Activated CD8-positive, alpha-beta memory T cell treated with anti-CD3 and anti-CD28 coated beads, Interleukin-2, amount 10 ng/mL, durations not matched to agents 7 days and 5 days (primary cell): ENCODE results near the gene NR2F2. TPM values are rescaled to one million over a fixed set of nuclear protein-coding genes. Genes with fewer than 3 reads are reported as not detected.

Source experiments
- ATAC-seq: fragments of 150-1000 bp; cut with Tn5 transposase; one replicate; pipeline ENCODE4 v1.10.0; 2021; ENCODE audit warnings: moderate library complexity
- CTCF ChIA-PET: fragments of 350-600 bp; sonication (Branson Sonifier 250); formaldehyde crosslinking; loops from one replicate; lab custom pipeline; 2021; ENCODE audit warnings: antibody characterized with exemption; lab: Charles Lee
- DNase-seq: peaks from one replicate; pipeline ENCODE4 v3.0.0-alpha.2; 2020
- H3K27ac Mint-ChIP-seq: one replicate; pipeline ENCODE4 v1.8.0; 2021; ENCODE audit warnings: mild to moderate bottlenecking, mixed read lengths
- H3K27me3 Mint-ChIP-seq: one replicate; pipeline ENCODE4 v1.8.0; 2021; ENCODE audit warnings: mixed read lengths
- H3K36me3 Mint-ChIP-seq: one replicate; pipeline ENCODE4 v1.8.0; 2021; ENCODE audit warnings: mild to moderate bottlenecking, mixed read lengths
- H3K4me1 Mint-ChIP-seq: one replicate; pipeline ENCODE4 v1.8.0; 2021; ENCODE audit warnings: mixed read lengths
- H3K4me3 Mint-ChIP-seq: one replicate; pipeline ENCODE4 v1.8.0; 2021; ENCODE audit warnings: mild to moderate bottlenecking, moderate library complexity, mixed read lengths
- H3K9me3 Mint-ChIP-seq: one replicate; pipeline ENCODE4 v1.8.0; 2022; ENCODE audit warnings: low read depth, mixed read lengths
- total RNA-seq, 2 experiments: library from RNA; stranded (reverse); gene quantifications; one replicate each; pipeline ENCODE4 v1.2.3, GENCODE V29; 2021

NR2F2 gene
- total RNA-seq, 2 experiments from 2014 or later: not detected

DNA sequence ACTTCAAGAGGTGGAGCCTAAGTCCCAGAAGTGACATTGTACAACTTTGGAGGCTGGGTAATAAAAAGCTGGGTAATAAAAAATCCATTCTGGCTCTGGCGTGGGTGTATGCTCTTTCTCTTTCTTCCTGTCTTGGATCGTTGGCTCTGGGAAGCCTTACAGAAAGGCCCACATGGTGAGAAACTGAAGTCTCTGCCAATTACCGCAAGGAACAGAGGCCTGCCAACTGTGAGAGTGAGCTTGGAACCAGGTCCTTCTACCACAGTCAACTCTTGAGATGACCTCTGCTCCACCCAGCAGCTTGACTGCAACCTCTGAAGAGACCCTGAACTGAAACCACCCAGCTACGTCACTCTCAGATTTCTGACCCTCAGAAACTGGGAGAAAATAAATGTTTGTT lies 51.0 kb downstream of the NR2F2 start:
- CTCF ChIA-PET: no interaction called here
- ATAC-seq: no peak
- Mint-ChIP-seq H3K27me3 (no peaks in the 10 kb centered on the region), H3K36me3 (no peaks in the 10 kb centered on the region), H3K27ac (no peak overlapping the region), H3K9me3 (no peaks in the 10 kb centered on the region), H3K4me3 (no peak overlapping the region), H3K4me1 (no peaks in the 10 kb centered on the region)
- no peak for DNase-seq

DNA sequence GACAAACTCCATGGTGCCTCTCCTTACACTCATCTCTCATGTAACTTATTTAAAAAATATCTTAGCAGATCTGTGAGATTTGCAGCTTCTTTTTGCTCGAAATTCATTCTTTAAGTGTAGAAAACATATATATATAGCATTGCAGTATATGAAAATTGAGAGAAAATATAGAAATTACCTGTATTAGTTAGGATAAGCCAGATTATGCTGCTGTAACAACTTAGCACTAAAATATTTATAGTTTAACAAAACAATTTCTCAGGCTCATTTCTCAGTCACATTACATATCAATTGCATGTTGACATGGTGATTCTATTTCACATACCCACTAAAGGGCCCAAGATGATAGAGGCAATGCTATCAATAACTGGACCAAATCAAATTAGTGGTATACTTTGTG lies 54.7 kb downstream of the NR2F2 start:
- CTCF ChIA-PET: no interaction called here
- H3K4me3 Mint-ChIP-seq: no peak overlapping the region
- no peaks in the 10 kb centered on the region for H3K4me1 Mint-ChIP-seq
- ATAC-seq: no peak
- no peaks in the 10 kb centered on the region for H3K36me3 Mint-ChIP-seq
- no peaks in the 10 kb centered on the region for H3K9me3 Mint-ChIP-seq
- no peak overlapping the region for H3K27ac Mint-ChIP-seq
- no peaks in the 10 kb centered on the region for H3K27me3 Mint-ChIP-seq
- DNase-seq: no peak

DNA sequence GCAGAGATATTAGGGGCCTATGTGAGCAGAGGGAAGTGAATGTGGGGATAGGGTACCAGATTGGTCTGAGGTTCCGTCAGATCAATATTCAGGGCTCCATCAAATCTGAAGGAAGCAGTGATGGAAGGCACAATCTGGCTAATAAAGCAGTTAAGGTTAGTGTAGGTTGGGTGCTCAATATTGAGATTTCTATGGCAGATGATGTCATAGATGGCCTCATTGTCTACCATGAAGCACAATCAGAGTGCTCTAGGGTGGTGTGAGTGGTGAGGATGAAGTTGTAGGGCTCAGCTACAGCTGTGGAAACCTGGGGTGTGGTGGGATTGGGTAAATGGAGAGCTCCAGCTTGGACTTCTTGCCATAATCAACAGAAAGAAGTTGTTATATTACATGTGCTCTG lies 58.2 kb downstream of the NR2F2 start:
- Mint-ChIP-seq H3K9me3 (no peaks in the 10 kb centered on the region), H3K4me3 (no peak overlapping the region), H3K4me1 (no peaks in the 10 kb centered on the region), H3K27ac (no peak overlapping the region), H3K27me3 (peaks cover 2% of the 10 kb centered on the region), H3K36me3 (no peaks in the 10 kb centered on the region)
- CTCF ChIA-PET: no interaction called here
- no peak for DNase-seq
- ATAC-seq: no peak
